ENCODE measurements around the gene TMEM190. TPM values are rescaled to one million over a fixed set of nuclear protein-coding genes. Genes with fewer than 3 reads are reported as not detected.

TMEM190 gene
- total and polyA plus RNA-seq, 9 of the 15 experiments (the other 6 are each of a cell fraction or from before 2014, with no cell fraction given), result not detected

DNA sequence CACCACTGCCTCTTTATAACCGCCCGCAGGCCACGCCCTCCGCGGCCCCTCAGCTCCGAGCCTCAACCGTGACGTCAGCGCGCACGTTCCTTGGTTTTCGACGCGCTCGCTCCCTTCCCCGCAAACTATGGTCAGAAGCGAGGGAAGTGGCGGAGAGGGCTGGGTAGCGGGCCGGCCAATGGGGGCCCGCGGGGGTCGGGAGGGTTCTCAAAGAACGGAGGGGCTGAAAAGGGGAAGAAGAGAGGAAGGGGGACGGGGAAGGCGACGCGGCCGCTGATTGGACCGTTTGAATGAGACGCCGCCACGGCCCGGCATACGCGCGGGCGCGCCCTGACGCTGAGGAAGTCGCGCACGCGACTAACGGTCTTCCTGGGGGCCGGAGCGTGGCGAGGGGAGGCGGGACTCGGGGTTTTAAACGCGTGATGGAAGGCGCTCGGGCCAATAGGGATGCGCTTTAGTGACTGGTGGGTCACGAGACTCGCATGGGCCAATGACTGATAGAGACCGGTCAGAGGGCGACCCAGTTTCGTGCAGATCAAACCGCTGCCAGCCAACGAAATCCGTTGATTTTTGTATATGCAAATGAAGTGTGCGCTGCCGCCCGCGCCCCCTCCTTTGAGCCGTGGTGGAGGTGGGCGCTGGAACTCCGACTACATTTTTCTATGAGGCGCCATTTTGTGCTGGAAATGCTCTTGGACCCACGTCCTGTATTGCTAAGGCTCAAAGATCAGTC is 31.3 kb downstream of the TMEM190 start (continued):
- TF ChIP-seq, protein P1, sequence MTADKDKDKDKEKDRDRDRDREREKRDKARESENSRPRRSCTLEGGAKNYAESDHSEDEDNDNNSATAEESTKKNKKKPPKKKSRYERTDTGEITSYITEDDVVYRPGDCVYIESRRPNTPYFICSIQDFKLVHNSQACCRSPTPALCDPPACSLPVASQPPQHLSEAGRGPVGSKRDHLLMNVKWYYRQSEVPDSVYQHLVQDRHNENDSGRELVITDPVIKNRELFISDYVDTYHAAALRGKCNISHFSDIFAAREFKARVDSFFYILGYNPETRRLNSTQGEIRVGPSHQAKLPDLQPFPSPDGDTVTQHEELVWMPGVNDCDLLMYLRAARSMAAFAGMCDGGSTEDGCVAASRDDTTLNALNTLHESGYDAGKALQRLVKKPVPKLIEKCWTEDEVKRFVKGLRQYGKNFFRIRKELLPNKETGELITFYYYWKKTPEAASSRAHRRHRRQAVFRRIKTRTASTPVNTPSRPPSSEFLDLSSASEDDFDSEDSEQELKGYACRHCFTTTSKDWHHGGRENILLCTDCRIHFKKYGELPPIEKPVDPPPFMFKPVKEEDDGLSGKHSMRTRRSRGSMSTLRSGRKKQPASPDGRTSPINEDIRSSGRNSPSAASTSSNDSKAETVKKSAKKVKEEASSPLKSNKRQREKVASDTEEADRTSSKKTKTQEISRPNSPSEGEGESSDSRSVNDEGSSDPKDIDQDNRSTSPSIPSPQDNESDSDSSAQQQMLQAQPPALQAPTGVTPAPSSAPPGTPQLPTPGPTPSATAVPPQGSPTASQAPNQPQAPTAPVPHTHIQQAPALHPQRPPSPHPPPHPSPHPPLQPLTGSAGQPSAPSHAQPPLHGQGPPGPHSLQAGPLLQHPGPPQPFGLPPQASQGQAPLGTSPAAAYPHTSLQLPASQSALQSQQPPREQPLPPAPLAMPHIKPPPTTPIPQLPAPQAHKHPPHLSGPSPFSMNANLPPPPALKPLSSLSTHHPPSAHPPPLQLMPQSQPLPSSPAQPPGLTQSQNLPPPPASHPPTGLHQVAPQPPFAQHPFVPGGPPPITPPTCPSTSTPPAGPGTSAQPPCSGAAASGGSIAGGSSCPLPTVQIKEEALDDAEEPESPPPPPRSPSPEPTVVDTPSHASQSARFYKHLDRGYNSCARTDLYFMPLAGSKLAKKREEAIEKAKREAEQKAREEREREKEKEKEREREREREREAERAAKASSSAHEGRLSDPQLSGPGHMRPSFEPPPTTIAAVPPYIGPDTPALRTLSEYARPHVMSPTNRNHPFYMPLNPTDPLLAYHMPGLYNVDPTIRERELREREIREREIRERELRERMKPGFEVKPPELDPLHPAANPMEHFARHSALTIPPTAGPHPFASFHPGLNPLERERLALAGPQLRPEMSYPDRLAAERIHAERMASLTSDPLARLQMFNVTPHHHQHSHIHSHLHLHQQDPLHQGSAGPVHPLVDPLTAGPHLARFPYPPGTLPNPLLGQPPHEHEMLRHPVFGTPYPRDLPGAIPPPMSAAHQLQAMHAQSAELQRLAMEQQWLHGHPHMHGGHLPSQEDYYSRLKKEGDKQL (CRISPR knock-in tag; IDR thresholded peaks at IDR 0.05; ENCODE audit: borderline replicate concordance), result peak; percentile 97
- TF ChIP-seq GATAD2B (IDR thresholded peaks at IDR 0.05; ENCODE audit: borderline replicate concordance) (peak; percentile 80; the same call in 1 of the 2 replicates), WHSC1 (IDR thresholded peaks at IDR 0.05; ENCODE audit: low read length) (no peak), LARP7 (IDR thresholded peaks at IDR 0.05) (no peak), MAFK (IDR thresholded peaks at IDR 0.05; ENCODE audit: low read length) (no peak; the same call in 1 of the 2 replicates), KLF13 (tag; IDR thresholded peaks at IDR 0.05; ENCODE audit: borderline replicate concordance, low read depth) (0 out of 2 replicates have a peak, but pooled peaks have one; percentile 50), FOSL1 (tag; conservative IDR thresholded peaks at IDR 0.05) (0 out of 2 replicates have a peak, but pooled peaks have one; percentile 27)
- TF ChIP-seq, protein P2, sequence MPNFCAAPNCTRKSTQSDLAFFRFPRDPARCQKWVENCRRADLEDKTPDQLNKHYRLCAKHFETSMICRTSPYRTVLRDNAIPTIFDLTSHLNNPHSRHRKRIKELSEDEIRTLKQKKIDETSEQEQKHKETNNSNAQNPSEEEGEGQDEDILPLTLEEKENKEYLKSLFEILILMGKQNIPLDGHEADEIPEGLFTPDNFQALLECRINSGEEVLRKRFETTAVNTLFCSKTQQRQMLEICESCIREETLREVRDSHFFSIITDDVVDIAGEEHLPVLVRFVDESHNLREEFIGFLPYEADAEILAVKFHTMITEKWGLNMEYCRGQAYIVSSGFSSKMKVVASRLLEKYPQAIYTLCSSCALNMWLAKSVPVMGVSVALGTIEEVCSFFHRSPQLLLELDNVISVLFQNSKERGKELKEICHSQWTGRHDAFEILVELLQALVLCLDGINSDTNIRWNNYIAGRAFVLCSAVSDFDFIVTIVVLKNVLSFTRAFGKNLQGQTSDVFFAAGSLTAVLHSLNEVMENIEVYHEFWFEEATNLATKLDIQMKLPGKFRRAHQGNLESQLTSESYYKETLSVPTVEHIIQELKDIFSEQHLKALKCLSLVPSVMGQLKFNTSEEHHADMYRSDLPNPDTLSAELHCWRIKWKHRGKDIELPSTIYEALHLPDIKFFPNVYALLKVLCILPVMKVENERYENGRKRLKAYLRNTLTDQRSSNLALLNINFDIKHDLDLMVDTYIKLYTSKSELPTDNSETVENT (CRISPR knock-in tag; IDR thresholded peaks at IDR 0.05), result no peak
- TF ChIP-seq, protein P3, sequence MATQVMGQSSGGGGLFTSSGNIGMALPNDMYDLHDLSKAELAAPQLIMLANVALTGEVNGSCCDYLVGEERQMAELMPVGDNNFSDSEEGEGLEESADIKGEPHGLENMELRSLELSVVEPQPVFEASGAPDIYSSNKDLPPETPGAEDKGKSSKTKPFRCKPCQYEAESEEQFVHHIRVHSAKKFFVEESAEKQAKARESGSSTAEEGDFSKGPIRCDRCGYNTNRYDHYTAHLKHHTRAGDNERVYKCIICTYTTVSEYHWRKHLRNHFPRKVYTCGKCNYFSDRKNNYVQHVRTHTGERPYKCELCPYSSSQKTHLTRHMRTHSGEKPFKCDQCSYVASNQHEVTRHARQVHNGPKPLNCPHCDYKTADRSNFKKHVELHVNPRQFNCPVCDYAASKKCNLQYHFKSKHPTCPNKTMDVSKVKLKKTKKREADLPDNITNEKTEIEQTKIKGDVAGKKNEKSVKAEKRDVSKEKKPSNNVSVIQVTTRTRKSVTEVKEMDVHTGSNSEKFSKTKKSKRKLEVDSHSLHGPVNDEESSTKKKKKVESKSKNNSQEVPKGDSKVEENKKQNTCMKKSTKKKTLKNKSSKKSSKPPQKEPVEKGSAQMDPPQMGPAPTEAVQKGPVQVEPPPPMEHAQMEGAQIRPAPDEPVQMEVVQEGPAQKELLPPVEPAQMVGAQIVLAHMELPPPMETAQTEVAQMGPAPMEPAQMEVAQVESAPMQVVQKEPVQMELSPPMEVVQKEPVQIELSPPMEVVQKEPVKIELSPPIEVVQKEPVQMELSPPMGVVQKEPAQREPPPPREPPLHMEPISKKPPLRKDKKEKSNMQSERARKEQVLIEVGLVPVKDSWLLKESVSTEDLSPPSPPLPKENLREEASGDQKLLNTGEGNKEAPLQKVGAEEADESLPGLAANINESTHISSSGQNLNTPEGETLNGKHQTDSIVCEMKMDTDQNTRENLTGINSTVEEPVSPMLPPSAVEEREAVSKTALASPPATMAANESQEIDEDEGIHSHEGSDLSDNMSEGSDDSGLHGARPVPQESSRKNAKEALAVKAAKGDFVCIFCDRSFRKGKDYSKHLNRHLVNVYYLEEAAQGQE (IDR thresholded peaks at IDR 0.05; ENCODE audit: borderline replicate concordance), result peak; percentile 98
- TF ChIP-seq, protein P3 (CRISPR knock-in tag; IDR thresholded peaks at IDR 0.05; ENCODE audit: low read depth), result peak; percentile 14

All from K562 (cell line).